Retina (tissue), 1 donor: ENCODE results near the gene CCDC152.

Source experiments
- DNase-seq: peaks from one replicate; pipeline ENCODE4 v3.0.0-alpha.2; 2016

CCDC152 gene

GRCh38 chr5:42784132-42784531 is 27.5 kb downstream of the CCDC152 start:
- no peak for DNase-seq

DNA sequence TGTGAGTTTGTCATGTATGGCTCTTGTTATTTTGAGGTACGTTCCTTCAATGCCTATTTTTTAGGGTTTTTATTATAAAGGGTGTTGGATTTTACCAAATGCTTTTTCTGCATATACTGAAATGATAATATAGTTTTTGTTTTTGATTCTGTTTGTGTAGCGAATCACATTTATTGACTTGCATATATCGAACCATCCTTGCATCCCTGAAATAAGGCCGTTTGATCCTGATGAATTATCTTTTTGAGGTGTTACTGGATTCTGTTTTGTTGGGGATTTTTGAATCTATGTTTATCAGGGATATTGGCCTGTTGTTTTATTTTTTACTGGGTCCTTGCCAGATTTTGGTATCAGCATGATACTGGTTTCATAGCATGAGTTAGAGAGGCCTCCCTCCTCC is 29.1 kb downstream of the CCDC152 start:
- DNase-seq, result no peak

GRCh38 chr5:42787073-42787472 is 30.5 kb downstream of the CCDC152 start:
- DNase-seq, result no peak

DNA sequence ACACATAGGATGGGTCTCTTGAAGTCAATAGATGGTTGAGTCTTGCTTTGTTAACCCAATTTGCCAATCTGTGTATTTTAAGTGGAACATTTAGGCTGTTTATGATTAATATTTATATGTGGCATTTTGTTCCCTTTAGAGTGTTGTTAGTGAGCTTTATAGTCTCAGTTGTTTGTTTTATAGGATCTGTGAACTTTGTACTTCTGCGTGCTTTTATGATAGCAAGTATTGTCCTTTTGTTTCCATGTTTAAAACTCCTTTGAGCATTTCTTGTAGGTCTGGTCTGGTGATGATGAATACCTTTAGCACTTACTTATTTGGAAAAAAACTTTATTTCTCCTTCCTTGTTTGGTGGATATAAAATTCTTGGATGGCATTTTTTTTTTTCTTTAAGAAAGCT is 31.2 kb downstream of the CCDC152 start:
- no peak for DNase-seq

- DNase-seq, result no peak
These were observed 34.5 kb downstream of the CCDC152 start for GRCh38 chr5:42791151-42791550.

- DNase-seq, result no peak
These were observed 41.9 kb downstream of the CCDC152 start for GRCh38 chr5:42798284-42799240.

- no peak for DNase-seq
These were observed 42.6 kb downstream of the CCDC152 start for GRCh38 chr5:42799241-42799608.

- DNase-seq, result no peak
These were observed 43.1 kb downstream of the CCDC152 start for GRCh38 chr5:42799668-42800114.

- DNase-seq, result no peak
These were observed 44.2 kb downstream of the CCDC152 start for GRCh38 chr5:42800748-42801330.

- DNase-seq, result no peak
These were observed 45.0 kb downstream of the CCDC152 start for GRCh38 chr5:42801516-42802166.

- DNase-seq, result no peak
These were observed 48.2 kb downstream of the CCDC152 start for GRCh38 chr5:42804717-42805339.

DNA sequence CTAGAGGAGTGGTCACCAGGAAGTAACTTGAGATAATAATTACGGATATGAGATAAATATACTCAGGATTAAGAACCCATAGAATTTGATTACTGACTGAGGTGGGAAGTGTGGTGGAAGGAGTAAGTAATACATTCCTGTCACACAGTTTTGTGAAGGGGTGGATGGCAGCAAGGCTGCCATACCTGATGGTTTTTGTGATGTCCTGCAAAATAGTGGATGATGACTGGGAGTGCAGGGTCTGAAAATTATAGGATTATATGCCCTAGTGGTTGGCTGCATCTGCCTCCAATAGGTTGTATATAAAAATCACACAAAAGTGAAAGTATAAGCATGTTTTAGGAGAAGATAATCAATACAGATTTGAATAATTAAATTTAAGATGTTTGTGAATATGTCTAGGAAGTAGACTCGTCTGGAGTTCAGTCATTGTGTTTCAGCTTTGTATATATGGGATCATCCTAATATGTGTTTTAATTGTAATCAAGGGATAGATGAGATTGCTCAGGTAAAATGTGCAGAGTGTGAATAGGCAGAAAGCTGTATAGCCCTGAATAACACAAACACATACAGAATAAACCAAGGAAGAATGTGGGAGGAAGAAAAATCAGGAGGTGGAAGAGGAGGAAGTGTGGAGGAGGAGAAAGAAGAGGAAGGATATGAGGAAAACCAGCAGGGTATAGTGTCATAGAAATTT is 49.5 kb downstream of the CCDC152 start:
- no peak for DNase-seq

DNA sequence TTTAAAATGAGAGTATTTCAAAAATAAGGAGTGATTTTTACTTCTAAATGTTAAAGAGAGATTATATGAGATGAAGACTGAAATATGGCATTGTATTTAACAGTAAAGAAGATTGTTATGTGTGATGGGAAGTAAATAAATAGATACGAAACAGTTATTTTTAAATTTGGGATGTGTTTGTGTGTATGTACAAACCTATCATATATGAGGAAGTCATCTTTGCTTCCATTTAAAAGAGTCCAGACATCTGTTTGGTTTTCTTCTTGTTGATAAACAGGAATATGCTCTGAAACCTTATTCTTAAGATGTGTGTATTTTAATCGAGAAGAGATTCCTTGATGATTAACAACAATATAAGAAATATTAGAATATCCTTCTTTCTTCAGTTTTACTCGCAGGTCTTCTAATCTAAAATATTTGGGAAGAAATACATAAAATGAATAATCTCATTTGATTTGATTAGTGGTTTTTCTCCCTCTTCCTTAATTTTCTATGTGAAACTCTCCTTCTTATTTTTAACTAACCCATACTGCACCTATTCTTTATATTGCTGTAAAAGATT is 50.2 kb downstream of the CCDC152 start:
- DNase-seq, result no peak

DNA sequence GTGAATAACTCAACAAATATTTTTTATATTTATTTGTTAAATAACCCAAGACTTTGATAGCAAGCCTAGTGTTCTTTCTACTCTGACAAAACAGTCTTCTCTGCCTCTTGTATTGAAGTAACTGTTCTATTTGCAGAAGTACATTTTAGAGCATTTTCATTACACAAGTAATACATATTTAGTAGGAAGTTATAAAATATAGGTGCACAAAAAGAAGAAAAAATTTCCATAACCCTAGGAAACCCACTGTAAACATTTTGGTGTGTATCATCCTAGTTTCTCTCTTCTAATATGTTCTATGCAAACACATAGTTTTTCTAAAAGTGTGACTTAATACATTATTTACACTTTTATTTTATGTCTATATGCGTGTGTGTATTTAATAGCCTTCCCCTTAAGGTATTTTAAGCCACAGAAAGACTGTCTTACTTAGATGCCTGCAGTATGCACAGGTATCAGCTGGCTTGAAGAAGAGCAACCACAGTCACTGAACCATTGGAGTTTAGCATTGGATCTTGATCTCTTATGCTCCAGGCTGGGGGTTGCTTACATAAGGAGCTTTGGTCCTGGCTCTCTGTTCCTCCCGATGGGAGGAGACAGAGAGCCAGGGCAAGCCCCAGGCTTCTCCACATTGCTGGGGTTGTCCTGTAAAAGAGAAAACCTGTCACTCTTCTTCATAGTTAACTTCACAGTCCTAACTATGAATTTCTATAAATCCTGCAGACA is 51.3 kb downstream of the CCDC152 start:
- DNase-seq, result no peak

DNA sequence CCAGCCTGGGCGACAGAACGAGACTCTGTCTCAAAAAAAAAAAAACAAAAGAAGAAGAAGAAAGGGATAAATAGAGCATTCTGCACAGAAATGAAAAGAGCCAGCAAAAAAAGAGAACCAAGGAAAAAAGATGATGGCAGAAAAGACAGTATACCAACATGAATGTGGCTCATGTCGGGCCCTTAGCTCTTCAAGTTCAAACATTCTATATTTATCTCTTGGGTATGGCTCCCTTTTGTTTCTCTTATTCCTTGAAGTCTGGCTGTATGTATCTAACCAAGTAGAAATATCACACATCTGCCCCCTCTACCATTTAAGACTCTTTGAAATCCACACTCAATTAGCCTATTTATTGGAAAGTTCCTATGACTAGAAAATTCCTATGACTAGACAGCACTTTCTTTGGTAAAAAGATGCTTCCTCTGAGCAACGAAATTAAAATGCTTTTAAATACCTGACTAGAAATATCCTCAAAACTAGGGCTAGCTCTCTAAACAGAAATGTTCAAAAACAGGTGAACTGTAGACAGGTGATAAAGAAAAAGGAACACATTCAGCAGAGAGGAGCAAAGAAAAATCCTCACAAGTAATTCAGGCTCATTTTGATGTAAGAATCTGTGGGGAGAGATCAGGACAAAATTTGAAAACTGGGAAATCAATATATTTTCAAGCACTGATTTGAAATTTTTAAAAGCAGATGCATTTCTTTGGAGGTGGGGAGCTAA is 52.4 kb downstream of the CCDC152 start:
- DNase-seq, result no peak

- no peak for DNase-seq
These were observed 54.4 kb downstream of the CCDC152 start for GRCh38 chr5:42810834-42811590.

GRCh38 chr5:42811591-42812446 is 55.2 kb downstream of the CCDC152 start, which contains the start of gene SELENOP:
Gene SELENOP (minus strand): TSS chr5:42811892. CDS start chr5:42808353, 3,539 bp downstream.
- DNase-seq, result peak; percentile 77

DNA sequence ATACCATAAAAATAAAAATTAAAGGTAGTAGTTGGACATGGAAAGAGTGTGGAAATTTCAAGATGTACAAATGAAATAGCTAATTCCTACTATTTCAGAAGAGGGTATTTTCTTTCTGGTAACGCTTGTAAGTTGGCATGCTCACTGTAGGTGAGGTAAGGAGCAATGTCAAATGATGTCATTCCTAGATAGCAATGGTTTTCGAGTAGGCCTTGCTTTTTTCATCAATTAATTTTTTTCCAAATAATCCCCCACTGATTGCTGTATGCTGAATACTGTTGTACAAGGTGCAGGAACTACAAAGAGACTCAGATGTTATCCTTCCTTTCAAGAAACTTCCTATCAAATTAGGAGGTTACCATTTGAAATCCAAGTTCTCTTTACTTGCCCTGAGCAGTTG is 56.0 kb downstream of the CCDC152 start:
- DNase-seq, result peak; percentile 9

DNA sequence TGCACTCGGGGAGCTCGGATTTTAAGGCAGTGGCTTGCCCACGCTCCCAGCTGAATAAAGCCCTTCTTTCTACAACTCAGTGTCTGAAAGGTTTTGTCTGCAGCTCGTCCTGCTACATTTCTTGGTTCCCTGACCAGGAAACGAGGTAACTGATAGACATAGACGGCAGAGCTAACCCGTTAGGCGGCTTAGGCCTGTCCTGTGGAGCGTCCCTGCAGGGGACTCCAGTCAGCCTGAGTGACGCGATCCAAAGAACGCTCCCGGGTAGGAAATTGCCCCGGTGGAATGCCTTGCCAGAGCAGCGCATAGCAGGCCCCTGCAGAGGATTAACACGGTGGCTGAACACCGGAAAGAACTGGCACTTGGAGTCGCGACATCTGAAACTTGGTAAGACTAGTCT is 56.9 kb downstream of the CCDC152 start:
- peak; percentile 74 for DNase-seq
